ENCODE data around the gene PPM1F. TPM values are rescaled to one million over a fixed set of nuclear protein-coding genes. Genes with fewer than 3 reads are reported as not detected.
"Not testable (repeated sequence)": the region's sequence is repeated elsewhere in the genome, so short reads cannot be mapped to it uniquely, and the experiment has no call there.

Gene PPM1F
- total and polyA plus RNA-seq, 2 donors from 2014 or later = 13.8 to 42.5 TPM

GRCh38 chr22:21940521-21940920 lies 12.1 kb downstream of the PPM1F start:
- Histone ChIP-seq H3K36me3 (ENCODE audit: control insufficient read depth in 2 of 3, insufficient read depth in 3 of 3, low read length in 3 of 3) (peaks cover 4 to 12% (median 7%) of the 10 kb centered on the region in 3 donors), H3K4me1 (ENCODE audit: control insufficient read depth in 2 of 3, insufficient read depth in 2 of 3, low read depth in 1 of 3, low read length in 3 of 3) (peaks cover 0 to 57% (median 23%) of the 10 kb centered on the region in 3 donors), H3K27ac (ENCODE audit: low read depth in 2 of 2, low read length in 2 of 2) (peak overlapping the region; percentile 34 to 80), H3K9ac (ENCODE audit: low read length in 3 of 3) (no peak overlapping the region), H3K9me3 (ENCODE audit: control insufficient read depth in 2 of 3, insufficient read depth in 1 of 3, low read length in 3 of 3) (no peaks in the 10 kb centered on the region), H3K4me3 (ENCODE audit: low read length in 3 of 3) (no peak overlapping the region), H3K27me3 (ENCODE audit: control insufficient read depth, insufficient read depth, low read length) (no peaks in the 10 kb centered on the region)
- no peak for FAIRE-seq
- TF ChIP-seq, protein P1, sequence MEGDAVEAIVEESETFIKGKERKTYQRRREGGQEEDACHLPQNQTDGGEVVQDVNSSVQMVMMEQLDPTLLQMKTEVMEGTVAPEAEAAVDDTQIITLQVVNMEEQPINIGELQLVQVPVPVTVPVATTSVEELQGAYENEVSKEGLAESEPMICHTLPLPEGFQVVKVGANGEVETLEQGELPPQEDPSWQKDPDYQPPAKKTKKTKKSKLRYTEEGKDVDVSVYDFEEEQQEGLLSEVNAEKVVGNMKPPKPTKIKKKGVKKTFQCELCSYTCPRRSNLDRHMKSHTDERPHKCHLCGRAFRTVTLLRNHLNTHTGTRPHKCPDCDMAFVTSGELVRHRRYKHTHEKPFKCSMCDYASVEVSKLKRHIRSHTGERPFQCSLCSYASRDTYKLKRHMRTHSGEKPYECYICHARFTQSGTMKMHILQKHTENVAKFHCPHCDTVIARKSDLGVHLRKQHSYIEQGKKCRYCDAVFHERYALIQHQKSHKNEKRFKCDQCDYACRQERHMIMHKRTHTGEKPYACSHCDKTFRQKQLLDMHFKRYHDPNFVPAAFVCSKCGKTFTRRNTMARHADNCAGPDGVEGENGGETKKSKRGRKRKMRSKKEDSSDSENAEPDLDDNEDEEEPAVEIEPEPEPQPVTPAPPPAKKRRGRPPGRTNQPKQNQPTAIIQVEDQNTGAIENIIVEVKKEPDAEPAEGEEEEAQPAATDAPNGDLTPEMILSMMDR (IDR thresholded peaks at IDR 0.05; ENCODE audit: borderline replicate concordance, extremely low read depth, insufficient read depth) = no peak
- intact Hi-C loops (cut with DNase I) = no loop called here
- no peak for DNase-seq

DNA sequence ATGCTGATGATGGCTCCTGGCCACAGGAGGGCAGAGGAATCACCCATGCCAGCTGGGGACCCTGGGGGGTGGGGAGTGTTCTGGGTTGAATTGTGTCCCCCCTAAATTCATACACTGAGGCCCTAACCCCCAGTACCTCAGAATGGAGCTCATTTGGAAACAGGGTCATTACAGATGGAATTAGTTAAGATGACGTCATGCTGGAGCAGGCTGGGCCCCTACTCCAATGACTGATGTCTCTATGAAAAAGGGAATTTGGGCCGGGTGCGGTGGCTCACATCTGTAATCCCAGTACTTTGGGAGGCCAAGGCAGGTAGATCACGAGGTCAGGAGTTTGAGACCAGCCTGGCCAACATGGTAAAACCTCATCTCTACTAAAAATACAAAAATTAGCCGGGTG lies 12.7 kb downstream of the PPM1F start:
- H3K9ac ChIP-seq (ENCODE audit: low read length in 3 of 3) = peak overlapping the region in 1 of 3 donors; percentile 31
- not testable (repeated sequence) for H3K4me3 ChIP-seq (ENCODE audit: low read length in 3 of 3); FAIRE-seq; H3K27me3 ChIP-seq (ENCODE audit: control insufficient read depth, insufficient read depth, low read length); DNase-seq; H3K9me3 ChIP-seq (ENCODE audit: control insufficient read depth in 2 of 3, insufficient read depth in 1 of 3, low read length in 3 of 3)
- intact Hi-C loops (cut with DNase I) = loop anchor here (10.0 kb wide), 1 partner anchor 225 kb away; no protein-coding TSS in a partner anchor
- peaks cover 0 to 53% (median 23%) of the 10 kb centered on the region in 3 donors for H3K4me1 ChIP-seq (ENCODE audit: control insufficient read depth in 2 of 3, insufficient read depth in 2 of 3, low read depth in 1 of 3, low read length in 3 of 3)
- H3K36me3 ChIP-seq (ENCODE audit: control insufficient read depth in 2 of 3, insufficient read depth in 3 of 3, low read length in 3 of 3) = peaks cover 2 to 16% (median 3%) of the 10 kb centered on the region in 3 donors
- peak overlapping the region; percentile 49 to 90 for H3K27ac ChIP-seq (ENCODE audit: low read depth in 2 of 2, low read length in 2 of 2)

DNA sequence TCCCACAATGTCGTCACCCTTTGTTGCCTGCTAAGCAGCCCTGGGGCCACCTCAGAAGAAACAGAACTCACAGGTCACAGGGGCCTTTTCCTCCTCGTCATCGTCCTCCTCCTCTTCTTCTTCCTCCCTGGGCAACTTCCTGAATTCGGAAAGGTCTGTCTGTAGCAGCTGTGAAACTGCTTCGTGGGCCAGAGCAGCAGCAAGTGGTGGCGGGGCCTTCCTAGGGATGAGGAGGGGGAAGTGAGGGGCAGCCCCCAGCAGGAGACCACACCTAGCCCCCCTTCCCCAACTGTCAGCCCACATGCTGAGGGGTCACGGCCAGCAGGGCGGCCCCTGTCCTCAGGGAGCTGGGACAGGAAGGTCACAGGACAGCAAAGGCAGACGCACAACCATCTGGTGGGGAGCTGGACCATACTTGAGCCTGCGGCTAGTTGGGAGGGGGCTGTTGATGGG lies 13.2 kb downstream of the PPM1F start:
- DNase-seq (peak in 1 of 5 donors; percentile 43), FAIRE-seq (no peak)
- Histone ChIP-seq H3K9me3 (ENCODE audit: control insufficient read depth in 2 of 3, insufficient read depth in 1 of 3, low read length in 3 of 3) (no peaks in the 10 kb centered on the region), H3K4me3 (ENCODE audit: low read length in 3 of 3) (no peak overlapping the region), H3K36me3 (ENCODE audit: control insufficient read depth in 2 of 3, insufficient read depth in 3 of 3, low read length in 3 of 3) (peaks cover 0 to 12% (median 2%) of the 10 kb centered on the region in 3 donors), H3K4me1 (ENCODE audit: control insufficient read depth in 2 of 3, insufficient read depth in 2 of 3, low read depth in 1 of 3, low read length in 3 of 3) (peaks cover 0 to 50% (median 23%) of the 10 kb centered on the region in 3 donors), H3K27ac (ENCODE audit: low read depth in 2 of 2, low read length in 2 of 2) (peak overlapping the region; percentile 49 to 90), H3K9ac (ENCODE audit: low read length in 3 of 3) (peak overlapping the region in 1 of 3 donors; percentile 31), H3K27me3 (ENCODE audit: control insufficient read depth, insufficient read depth, low read length) (no peaks in the 10 kb centered on the region)
- intact Hi-C loops (cut with DNase I) = loop anchor here (10.0 kb wide), 1 partner anchor 225 kb away; no protein-coding TSS in a partner anchor
- TF ChIP-seq, protein P1 (IDR thresholded peaks at IDR 0.05; ENCODE audit: borderline replicate concordance, extremely low read depth, insufficient read depth) = no peak

GRCh38 chr22:21938906-21939305 lies 13.7 kb downstream of the PPM1F start:
- Histone ChIP-seq H3K4me1 (ENCODE audit: control insufficient read depth in 2 of 3, insufficient read depth in 2 of 3, low read depth in 1 of 3, low read length in 3 of 3) (peaks cover 0 to 45% (median 23%) of the 10 kb centered on the region in 3 donors), H3K36me3 (ENCODE audit: control insufficient read depth in 2 of 3, insufficient read depth in 3 of 3, low read length in 3 of 3) (peaks cover 0 to 11% (median 2%) of the 10 kb centered on the region in 3 donors), H3K9me3 (ENCODE audit: control insufficient read depth in 2 of 3, insufficient read depth in 1 of 3, low read length in 3 of 3) (no peaks in the 10 kb centered on the region), H3K27me3 (ENCODE audit: control insufficient read depth, insufficient read depth, low read length) (no peaks in the 10 kb centered on the region), H3K9ac (ENCODE audit: low read length in 3 of 3) (peak overlapping the region in 1 of 3 donors; percentile 80), H3K27ac (ENCODE audit: low read depth in 2 of 2, low read length in 2 of 2) (peak overlapping the region; percentile 90 to 98), H3K4me3 (ENCODE audit: low read length in 3 of 3) (no peak overlapping the region)
- FAIRE-seq (no peak), DNase-seq (no peak)
- intact Hi-C loops (cut with DNase I) = loop anchor here (10.0 kb wide), 1 partner anchor 224 kb away; no protein-coding TSS in a partner anchor
- TF ChIP-seq, protein P1 (IDR thresholded peaks at IDR 0.05; ENCODE audit: borderline replicate concordance, extremely low read depth, insufficient read depth) = no peak
